Uterus (tissue), 2 donors: Measurements from ENCODE around the gene MUC22.

Experiments used
- CTCF ChIP-seq, 4 experiments: fragments of 200-600 bp in 2 of 4; fragments of 450-650 bp in 2 of 4; sonication (generic) in 2 of 4; IDR thresholded peaks; one replicate each; pipeline ENCODE4 v1.5.1; 2016 to 2019; ENCODE audit warnings: antibody characterized with exemption in 4 of 4, mild to moderate bottlenecking in 2 of 4, moderate library complexity in 1 of 4
- POLR2A ChIP-seq, 2 donors: fragments of 450-650 bp; IDR thresholded peaks; one replicate each; pipeline ENCODE4 v1.6.1; 2016; ENCODE audit warnings: antibody characterized with exemption in 2 of 2, mild to moderate bottlenecking in 1 of 2, moderate library complexity in 1 of 2

GRCh38 chr6:31048099-31048498, 37.8 kb downstream of the MUC22 start:
- TF ChIP-seq CTCF (IDR thresholded peaks at IDR 0.05) (no peak), POLR2A (IDR thresholded peaks at IDR 0.05) (no peak)
